HG02973 (cell line): ENCODE results near the gene FLAD1.

Experiments used
- ATAC-seq: cut with Tn5 transposase; IDR thresholded peaks from one replicate; pipeline ENCODE4 v1.9.1; 2021; ENCODE audit warnings: moderate library complexity; ENCODE audit not compliant: unreplicated experiment

Gene FLAD1

GRCh38 chr1:154951901-154952657 is 31.1 kb upstream of the FLAD1 start:
- no peak for ATAC-seq

- ATAC-seq, result no peak
Observed at GRCh38 chr1:154952664-154953063, 30.5 kb upstream of the FLAD1 start.

GRCh38 chr1:154953611-154954038 is 29.5 kb upstream of the FLAD1 start:
- ATAC-seq, result no peak

- ATAC-seq, result no peak
Observed at GRCh38 chr1:154954541-154954940, 28.6 kb upstream of the FLAD1 start.

- peak; percentile 64 for ATAC-seq
Observed at GRCh38 chr1:154955039-154955717, 28.0 kb upstream of the FLAD1 start.

GRCh38 chr1:154955718-154956543 is 27.2 kb upstream of the FLAD1 start, which contains the start of gene PBXIP1:
PBXIP1 (minus strand) TSS chr1:154956099; CDS start chr1:154953721, 2,378 bp downstream.
- ATAC-seq, result peak; percentile 42

GRCh38 chr1:154956544-154956941 is 26.6 kb upstream of the FLAD1 start:
- ATAC-seq, result no peak

GRCh38 chr1:154957091-154957657 is 26.0 kb upstream of the FLAD1 start:
- ATAC-seq, result no peak

- no peak for ATAC-seq
Observed at GRCh38 chr1:154958036-154958435, 25.1 kb upstream of the FLAD1 start.

GRCh38 chr1:154958681-154959425 is 24.3 kb upstream of the FLAD1 start:
- no peak for ATAC-seq

- no peak for ATAC-seq
Observed at GRCh38 chr1:154959426-154959780, 23.7 kb upstream of the FLAD1 start.

- no peak for ATAC-seq
Observed at GRCh38 chr1:154960446-154961136, 22.6 kb upstream of the FLAD1 start.

- ATAC-seq, result peak; percentile 58
Observed at GRCh38 chr1:154961207-154962155, 21.7 kb upstream of the FLAD1 start, which contains the start of gene PYGO2. PYGO2 (minus strand) TSS chr1:154961782; CDS start chr1:154961576, 206 bp downstream.

GRCh38 chr1:154962156-154962749 is 20.9 kb upstream of the FLAD1 start:
- no peak for ATAC-seq

- no peak for ATAC-seq
Observed at GRCh38 chr1:154962795-154963330, 20.3 kb upstream of the FLAD1 start.

GRCh38 chr1:154963643-154964042 is 19.5 kb upstream of the FLAD1 start:
- ATAC-seq, result no peak

GRCh38 chr1:154964359-154964758 is 18.8 kb upstream of the FLAD1 start:
- ATAC-seq, result no peak

- no peak for ATAC-seq
Observed at GRCh38 chr1:154966111-154966510, 17.0 kb upstream of the FLAD1 start.
